Fibroblast of pulmonary artery (primary cell): ENCODE data around the gene CTNNA2.

ENCODE experiments used
- DNase-seq: peaks from one replicate; pipeline ENCODE4 v3.0.0-alpha.2; 2010; ENCODE audit warnings: low read depth
- H3K4me3 ChIP-seq: replicated peaks from 2 replicates; pipeline ENCODE4 v1.5.1; 2011; ENCODE audit warnings: low read depth, mild to moderate bottlenecking, control low read depth, low read length, moderate library complexity
- TF ChIP-seq, protein P1 (sequence below): IDR thresholded peaks from 2 replicates; pipeline ENCODE4 v1.5.1; 2011; ENCODE audit warnings: mild to moderate bottlenecking, control low read depth, low read length, inconsistent platforms; ENCODE audit errors: missing control alignments

CTNNA2 gene

DNA sequence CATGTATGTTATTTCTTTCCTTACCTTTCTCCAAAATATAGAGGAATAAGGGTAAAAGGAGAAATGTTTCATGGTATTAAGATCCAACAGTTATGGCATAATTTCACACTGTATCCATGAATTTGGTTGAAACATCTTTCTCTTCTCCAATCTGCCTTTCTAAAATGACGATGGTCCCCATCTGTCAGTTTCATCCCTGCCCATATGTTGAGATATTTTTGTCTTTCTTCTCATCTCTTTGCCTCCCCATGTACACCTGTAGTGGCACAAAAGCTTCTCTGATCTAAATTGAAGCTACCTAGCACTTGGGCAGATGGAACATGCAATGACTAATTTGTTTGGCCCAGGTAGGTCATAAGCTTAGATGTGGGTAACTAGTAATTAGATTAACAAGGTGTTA, 882.4 kb downstream of the CTNNA2 start:
- TF ChIP-seq, protein P1, sequence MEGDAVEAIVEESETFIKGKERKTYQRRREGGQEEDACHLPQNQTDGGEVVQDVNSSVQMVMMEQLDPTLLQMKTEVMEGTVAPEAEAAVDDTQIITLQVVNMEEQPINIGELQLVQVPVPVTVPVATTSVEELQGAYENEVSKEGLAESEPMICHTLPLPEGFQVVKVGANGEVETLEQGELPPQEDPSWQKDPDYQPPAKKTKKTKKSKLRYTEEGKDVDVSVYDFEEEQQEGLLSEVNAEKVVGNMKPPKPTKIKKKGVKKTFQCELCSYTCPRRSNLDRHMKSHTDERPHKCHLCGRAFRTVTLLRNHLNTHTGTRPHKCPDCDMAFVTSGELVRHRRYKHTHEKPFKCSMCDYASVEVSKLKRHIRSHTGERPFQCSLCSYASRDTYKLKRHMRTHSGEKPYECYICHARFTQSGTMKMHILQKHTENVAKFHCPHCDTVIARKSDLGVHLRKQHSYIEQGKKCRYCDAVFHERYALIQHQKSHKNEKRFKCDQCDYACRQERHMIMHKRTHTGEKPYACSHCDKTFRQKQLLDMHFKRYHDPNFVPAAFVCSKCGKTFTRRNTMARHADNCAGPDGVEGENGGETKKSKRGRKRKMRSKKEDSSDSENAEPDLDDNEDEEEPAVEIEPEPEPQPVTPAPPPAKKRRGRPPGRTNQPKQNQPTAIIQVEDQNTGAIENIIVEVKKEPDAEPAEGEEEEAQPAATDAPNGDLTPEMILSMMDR: no peak
- DNase-seq: no peak
- H3K4me3 ChIP-seq: no peak overlapping the region

DNA sequence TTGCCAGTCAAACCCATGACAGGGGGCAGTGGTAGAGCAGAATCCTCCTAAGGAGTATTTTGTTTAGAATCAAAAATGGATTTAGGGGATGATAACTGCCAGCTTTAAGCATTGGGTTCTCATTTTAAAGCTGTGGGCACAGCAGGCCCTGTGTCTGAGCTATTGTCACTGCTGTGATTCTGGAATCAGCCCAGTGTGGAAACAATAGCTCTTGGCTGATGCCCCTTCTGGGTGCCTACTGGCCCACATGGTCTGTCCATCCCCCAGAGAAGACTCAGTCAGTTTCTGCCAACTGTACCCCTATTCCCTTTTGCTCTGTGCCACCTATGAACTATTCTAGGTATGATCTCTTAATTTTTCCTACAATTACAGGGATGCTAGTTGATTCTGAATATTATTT, 883.4 kb downstream of the CTNNA2 start:
- H3K4me3 ChIP-seq: no peak overlapping the region
- TF ChIP-seq, protein P1: no peak
- DNase-seq: no peak

DNA sequence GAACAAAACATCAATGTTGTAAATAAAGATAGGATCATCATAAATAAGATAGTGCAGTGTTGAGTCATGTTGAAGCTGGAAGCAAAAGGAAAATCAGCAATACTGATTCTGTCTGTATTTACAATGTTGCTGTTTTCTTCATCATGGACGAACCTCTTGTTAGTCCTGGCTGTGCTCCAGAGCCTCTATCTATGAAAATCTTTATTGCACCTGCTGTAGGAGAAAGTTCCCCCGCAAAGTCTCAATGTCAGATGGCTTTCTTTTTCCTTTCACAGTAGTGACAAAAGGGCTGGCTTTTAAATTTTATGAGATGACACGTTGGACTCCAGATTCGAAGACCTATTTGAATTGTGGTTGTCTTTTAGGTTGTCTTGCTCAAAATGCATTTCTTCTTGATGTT, 890.2 kb downstream of the CTNNA2 start:
- DNase-seq: no peak
- H3K4me3 ChIP-seq: no peak overlapping the region
- TF ChIP-seq, protein P1: no peak

DNA sequence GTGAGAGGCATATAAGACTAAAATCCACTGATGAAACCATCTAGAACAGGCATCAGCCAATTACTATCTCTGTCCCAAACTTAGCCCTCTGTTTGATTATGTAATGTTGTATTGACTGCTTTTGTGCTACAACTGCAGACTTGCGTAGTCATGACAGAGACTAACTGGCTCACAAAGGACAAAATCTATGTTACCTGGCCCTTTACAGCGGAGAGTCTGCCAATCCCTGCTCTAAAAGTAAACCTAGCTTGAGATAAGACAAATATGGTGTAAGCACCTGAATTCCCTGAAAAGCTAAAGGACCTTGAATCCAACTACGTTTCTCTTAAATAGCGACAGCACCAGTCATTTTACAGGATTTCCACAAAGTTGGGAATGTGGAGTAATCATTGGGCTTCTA, 894.5 kb downstream of the CTNNA2 start:
- TF ChIP-seq, protein P1: no peak
- H3K4me3 ChIP-seq: no peak overlapping the region
- no peak for DNase-seq

DNA sequence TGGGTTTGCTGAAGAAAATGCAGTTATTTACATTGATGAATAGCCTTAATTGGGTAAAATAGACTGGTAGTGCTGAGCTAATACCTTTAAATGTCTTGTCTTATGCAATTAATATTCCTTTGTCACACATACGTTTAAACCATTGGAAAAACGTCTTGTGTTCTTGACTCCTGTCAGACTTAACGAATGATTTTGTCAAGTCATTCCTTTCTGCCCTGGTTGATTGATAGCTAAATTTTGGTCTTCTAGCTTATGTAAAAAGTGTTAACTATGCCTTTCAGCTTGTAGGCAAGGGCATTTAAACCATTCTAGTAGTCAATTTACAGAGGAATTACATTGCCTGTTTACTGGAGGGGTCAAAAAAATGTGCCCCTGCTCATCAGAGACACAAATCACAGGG, 897.5 kb downstream of the CTNNA2 start:
- TF ChIP-seq, protein P1: no peak
- no peak for DNase-seq
- H3K4me3 ChIP-seq: no peak overlapping the region

DNA sequence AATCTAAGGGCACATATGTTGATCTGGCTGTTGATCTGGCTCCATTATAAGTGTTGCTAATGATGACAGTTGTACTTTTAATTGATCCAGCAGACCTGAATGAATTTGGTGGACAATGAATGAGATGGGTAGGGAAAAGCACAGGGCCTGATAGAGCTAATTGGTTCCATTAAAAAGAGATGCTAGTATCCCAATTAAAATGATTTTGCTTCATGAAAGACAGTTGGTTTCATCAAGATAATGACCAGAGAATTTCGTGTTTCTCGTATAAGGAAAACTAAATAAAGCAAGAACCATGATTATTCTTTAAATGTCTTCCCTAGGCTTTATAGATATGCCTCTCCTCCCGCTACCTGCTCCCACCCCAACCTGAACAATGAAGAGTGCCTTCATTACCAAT, 900.3 kb downstream of the CTNNA2 start:
- H3K4me3 ChIP-seq: no peak overlapping the region
- TF ChIP-seq, protein P1: no peak
- DNase-seq: no peak

DNA sequence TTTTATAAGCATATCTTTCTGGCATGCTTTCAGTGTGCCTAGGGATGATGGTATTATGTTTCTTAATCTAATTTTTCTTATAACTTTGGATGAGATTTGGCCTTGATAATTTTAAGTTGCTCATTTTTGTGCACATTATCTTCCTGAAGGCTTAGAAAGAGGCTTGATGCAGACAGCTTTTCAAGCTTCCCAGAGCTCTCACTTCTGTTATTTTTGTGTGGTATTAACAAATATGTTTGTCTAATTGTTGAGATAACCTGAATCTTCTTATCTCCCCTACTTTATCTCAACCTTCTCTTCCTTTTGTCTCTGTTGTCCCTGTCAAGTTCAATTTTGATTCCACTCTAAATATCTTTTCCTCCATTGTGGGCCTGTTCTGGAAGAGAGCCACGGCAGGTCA, 904.9 kb downstream of the CTNNA2 start:
- no peak for DNase-seq
- TF ChIP-seq, protein P1: no peak
- H3K4me3 ChIP-seq: no peak overlapping the region
